Uterus (tissue), 4 donors: ENCODE measurements around the gene NAV2. TPM values are rescaled to one million over a fixed set of nuclear protein-coding genes. Genes with fewer than 3 reads are reported as not detected.

ENCODE experiments used
- DNase-seq, 2 donors: peaks; one replicate each; pipeline ENCODE4 v3.0.0-alpha.2; 2019 to 2020
- H3K27ac ChIP-seq, 2 donors: fragments of 200-600 bp; sonication (generic); 1 replicate in 1 of 2; 2 replicates in 1 of 2; pipeline ENCODE4 v1.5.1; 2016 to 2018
- H3K27me3 ChIP-seq, 2 donors: fragments of 200-600 bp; sonication (generic); one replicate each; pipeline ENCODE4 v1.5.1; 2018 to 2019; ENCODE audit warnings: control low read depth in 1 of 2
- H3K36me3 ChIP-seq, 2 donors: fragments of 200-600 bp; sonication (generic); one replicate each; pipeline ENCODE4 v1.5.1; 2019; ENCODE audit warnings: control low read depth in 1 of 2
- H3K4me1 ChIP-seq, 2 donors: fragments of 200-600 bp; sonication (generic); one replicate each; pipeline ENCODE4 v1.5.1; 2018 to 2019; ENCODE audit warnings: control low read depth in 1 of 2
- H3K4me3 ChIP-seq, 2 donors: fragments of 200-600 bp; sonication (generic); 1 replicate in 1 of 2; 2 replicates in 1 of 2; pipeline ENCODE4 v1.5.1; 2018 to 2019; ENCODE audit warnings: mild to moderate bottlenecking in 1 of 2
- H3K9me3 ChIP-seq, 2 donors: fragments of 200-600 bp; sonication (generic); one replicate each; pipeline ENCODE4 v1.5.1; 2019; ENCODE audit warnings: control low read depth in 1 of 2
- CTCF ChIP-seq, 4 experiments: fragments of 200-600 bp in 2 of 4; fragments of 450-650 bp in 2 of 4; sonication (generic) in 2 of 4; IDR thresholded peaks; one replicate each; pipeline ENCODE4 v1.5.1; 2016 to 2019; ENCODE audit warnings: antibody characterized with exemption in 4 of 4, mild to moderate bottlenecking in 2 of 4, moderate library complexity in 1 of 4
- POLR2A ChIP-seq, 2 donors: fragments of 450-650 bp; IDR thresholded peaks; one replicate each; pipeline ENCODE4 v1.6.1; 2016; ENCODE audit warnings: antibody characterized with exemption in 2 of 2, mild to moderate bottlenecking in 1 of 2, moderate library complexity in 1 of 2
- intact Hi-C: fragments of 100-400 bp; cut with DNase I; formaldehyde crosslinking; loops from one replicate; pipeline ENCODE4 v1.15.1; 2023; ENCODE audit warnings: low total_unique reads
- total RNA-seq, 4 donors: library from RNA; depleted of rRNA in 3 of 4; stranded (reverse); fragments of >200 nt in 3 of 4; gene quantifications; one replicate each; pipeline versions ENCODE4 v1.1.0 to v1.2.4, GENCODE V29; 2014 to 2023
- donor health status: DM: yes; HTN: yes; CAD: no.

Gene NAV2
- total RNA-seq, 4 donors from 2014 or later = 2.6 to 31.6 (median 5.7) TPM

GRCh38 chr11:19953336-19953735 lies 240.7 kb downstream of the NAV2 start:
- Histone ChIP-seq H3K9me3 (no peaks in the 10 kb centered on the region), H3K27ac (no peak overlapping the region), H3K36me3 (no peaks in the 10 kb centered on the region), H3K27me3 (no peaks in the 10 kb centered on the region), H3K4me3 (no peak overlapping the region), H3K4me1 (no peaks in the 10 kb centered on the region)
- DNase-seq = no peak
- TF ChIP-seq POLR2A (IDR thresholded peaks at IDR 0.05) (no peak), CTCF (IDR thresholded peaks at IDR 0.05) (no peak)
- intact Hi-C loops = no loop called here

- Histone ChIP-seq H3K36me3 (no peaks in the 10 kb centered on the region), H3K27me3 (no peaks in the 10 kb centered on the region), H3K4me3 (no peak overlapping the region), H3K9me3 (no peaks in the 10 kb centered on the region), H3K27ac (no peak overlapping the region), H3K4me1 (no peaks in the 10 kb centered on the region)
- DNase-seq = no peak
- TF ChIP-seq POLR2A (IDR thresholded peaks at IDR 0.05) (no peak), CTCF (IDR thresholded peaks at IDR 0.05) (peak in 1 of 4 experiments; percentile 29)
- intact Hi-C loops = no loop called here
These were observed 241.3 kb downstream of the NAV2 start for GRCh38 chr11:19953909-19954308.

- Histone ChIP-seq H3K27ac (no peak overlapping the region), H3K27me3 (no peaks in the 10 kb centered on the region), H3K36me3 (no peaks in the 10 kb centered on the region), H3K4me1 (no peaks in the 10 kb centered on the region), H3K4me3 (no peak overlapping the region), H3K9me3 (no peaks in the 10 kb centered on the region)
- intact Hi-C loops = no loop called here
- DNase-seq = no peak
- TF ChIP-seq POLR2A (IDR thresholded peaks at IDR 0.05) = no peak
- no peak for TF ChIP-seq CTCF (IDR thresholded peaks at IDR 0.05)
These were observed 242.3 kb downstream of the NAV2 start for GRCh38 chr11:19954899-19955298.

DNA sequence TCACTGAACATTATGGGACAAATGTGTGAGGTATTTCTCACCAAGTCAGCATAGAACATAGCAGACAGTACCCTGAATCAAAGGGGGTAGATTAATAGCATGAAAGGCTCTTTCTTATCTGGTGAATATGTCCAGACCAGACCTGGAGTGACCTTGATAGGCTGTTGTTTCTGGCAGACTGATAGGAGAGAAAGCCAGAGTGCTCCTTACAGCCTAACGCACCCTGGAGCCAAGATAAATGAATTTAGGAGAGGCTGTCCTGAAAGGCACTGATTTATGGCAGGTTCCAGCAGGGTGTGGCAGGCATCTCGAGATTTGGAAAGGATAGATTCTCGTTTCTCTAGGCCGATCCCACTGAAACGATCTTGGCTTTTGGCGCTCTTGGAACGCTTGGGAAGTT lies 243.0 kb downstream of the NAV2 start:
- H3K27me3 ChIP-seq = no peaks in the 10 kb centered on the region
- DNase-seq = no peak
- H3K4me3 ChIP-seq = no peak overlapping the region
- TF ChIP-seq CTCF (IDR thresholded peaks at IDR 0.05) = no peak
- no peak for TF ChIP-seq POLR2A (IDR thresholded peaks at IDR 0.05)
- intact Hi-C loops = no loop called here
- H3K4me1 ChIP-seq = no peaks in the 10 kb centered on the region
- H3K9me3 ChIP-seq = no peaks in the 10 kb centered on the region
- no peaks in the 10 kb centered on the region for H3K36me3 ChIP-seq
- no peak overlapping the region for H3K27ac ChIP-seq

DNA sequence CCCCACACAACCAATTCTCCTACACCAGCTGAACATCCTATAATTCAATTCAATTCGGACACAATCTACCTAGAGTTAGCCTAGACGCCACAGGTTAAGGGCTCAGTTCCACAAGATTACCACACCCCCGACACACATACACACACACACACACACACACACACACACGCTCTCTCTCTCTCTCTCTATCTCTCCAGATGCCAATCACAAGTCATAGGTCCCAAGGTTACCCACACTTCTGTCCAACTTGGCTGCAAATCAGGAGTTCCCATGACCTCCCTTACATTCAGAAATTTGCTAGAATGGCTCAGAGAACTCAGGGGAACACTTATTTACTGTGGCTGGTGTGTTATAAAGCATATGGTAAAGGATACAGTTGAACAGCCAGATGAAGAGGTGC lies 243.6 kb downstream of the NAV2 start:
- H3K4me3 ChIP-seq = no peak overlapping the region
- H3K4me1 ChIP-seq = no peaks in the 10 kb centered on the region
- H3K36me3 ChIP-seq = no peaks in the 10 kb centered on the region
- no peak overlapping the region for H3K27ac ChIP-seq
- no peak for DNase-seq
- TF ChIP-seq POLR2A (IDR thresholded peaks at IDR 0.05) (no peak), CTCF (IDR thresholded peaks at IDR 0.05) (no peak)
- no peaks in the 10 kb centered on the region for H3K9me3 ChIP-seq
- no peaks in the 10 kb centered on the region for H3K27me3 ChIP-seq
- intact Hi-C loops = no loop called here
